Tibial nerve (tissue), 4 donors: ENCODE data around the gene METTL13.

Source experiments
- EP300 ChIP-seq, 2 donors: sonication (generic); formaldehyde crosslinking; IDR thresholded peaks; one replicate each; pipeline ENCODE4 v1.6.1; 2017; ENCODE audit warnings: antibody characterized with exemption in 2 of 2, mild to moderate bottlenecking in 1 of 2
- POLR2A ChIP-seq, 2 donors: fragments of 450-650 bp; IDR thresholded peaks; one replicate each; pipeline ENCODE4 v1.6.1; 2017; ENCODE audit warnings: antibody characterized with exemption in 2 of 2, mild to moderate bottlenecking in 2 of 2, moderate library complexity in 2 of 2
- TF ChIP-seq, protein P1 (sequence below), 5 experiments: fragments of 200-600 bp in 3 of 5; fragments of 450-650 bp in 2 of 5; sonication (generic) in 3 of 5; IDR thresholded peaks; one replicate each; pipeline ENCODE4 v1.5.1; 2016 to 2019; ENCODE audit warnings: antibody characterized with exemption in 5 of 5, mild to moderate bottlenecking in 3 of 5, moderate library complexity in 2 of 5

DNA sequence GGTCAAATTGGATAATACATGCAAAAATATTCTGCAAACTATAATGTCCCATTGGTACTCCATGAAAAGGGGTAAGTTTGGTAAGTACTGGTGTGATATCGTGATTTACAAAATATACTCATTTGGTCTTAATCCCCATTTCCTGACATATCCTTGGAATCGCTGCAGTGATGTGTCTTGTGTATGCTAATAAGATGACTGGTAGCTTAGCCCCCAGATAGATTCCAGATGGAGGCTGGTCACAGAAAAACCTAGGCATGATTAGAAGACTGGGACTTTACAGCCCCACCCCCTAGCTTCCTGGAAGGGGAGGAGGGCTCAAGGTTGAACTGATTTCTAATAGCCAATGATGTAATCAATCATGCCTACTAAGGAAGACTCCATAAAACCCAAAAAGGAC lies 42.5 kb upstream of the METTL13 start:
- TF ChIP-seq, protein P1, sequence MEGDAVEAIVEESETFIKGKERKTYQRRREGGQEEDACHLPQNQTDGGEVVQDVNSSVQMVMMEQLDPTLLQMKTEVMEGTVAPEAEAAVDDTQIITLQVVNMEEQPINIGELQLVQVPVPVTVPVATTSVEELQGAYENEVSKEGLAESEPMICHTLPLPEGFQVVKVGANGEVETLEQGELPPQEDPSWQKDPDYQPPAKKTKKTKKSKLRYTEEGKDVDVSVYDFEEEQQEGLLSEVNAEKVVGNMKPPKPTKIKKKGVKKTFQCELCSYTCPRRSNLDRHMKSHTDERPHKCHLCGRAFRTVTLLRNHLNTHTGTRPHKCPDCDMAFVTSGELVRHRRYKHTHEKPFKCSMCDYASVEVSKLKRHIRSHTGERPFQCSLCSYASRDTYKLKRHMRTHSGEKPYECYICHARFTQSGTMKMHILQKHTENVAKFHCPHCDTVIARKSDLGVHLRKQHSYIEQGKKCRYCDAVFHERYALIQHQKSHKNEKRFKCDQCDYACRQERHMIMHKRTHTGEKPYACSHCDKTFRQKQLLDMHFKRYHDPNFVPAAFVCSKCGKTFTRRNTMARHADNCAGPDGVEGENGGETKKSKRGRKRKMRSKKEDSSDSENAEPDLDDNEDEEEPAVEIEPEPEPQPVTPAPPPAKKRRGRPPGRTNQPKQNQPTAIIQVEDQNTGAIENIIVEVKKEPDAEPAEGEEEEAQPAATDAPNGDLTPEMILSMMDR (IDR thresholded peaks at IDR 0.05) = no peak
- TF ChIP-seq POLR2A (IDR thresholded peaks at IDR 0.05) (no peak), EP300 (IDR thresholded peaks at IDR 0.05) (no peak)
